AG04450 (cell line): ENCODE results near the gene ATL3. TPM values are rescaled to one million over a fixed set of nuclear protein-coding genes. Genes with fewer than 3 reads are reported as not detected.

Experiments used
- CTCF ChIA-PET: fragments of 300-600, 350-600 bp; formaldehyde crosslinking; extraction: SDS; loops from one replicate; lab custom pipeline; 2022; ENCODE audit warnings: antibody characterized with exemption, inconsistent platforms; lab: Charles Lee
- POLR2A ChIA-PET: fragments of 350-600 bp; formaldehyde crosslinking; extraction: SDS; loops from one replicate; lab custom pipeline; 2021; ENCODE audit warnings: antibody characterized with exemption, inconsistent platforms; lab: Yijun Ruan, JAX
- DNase-seq: peaks from one replicate; pipeline ENCODE4 v3.0.0-alpha.2; 2011; ENCODE audit warnings: low read depth, low spot score
- H3K27ac ChIP-seq: one replicate; pipeline ENCODE4 v1.5.1; 2012; ENCODE audit warnings: low read depth, low read length, control low read depth
- H3K27me3 ChIP-seq: one replicate; pipeline ENCODE4 v1.6.0; 2012; ENCODE audit warnings: low read length; ENCODE audit not compliant: control insufficient read depth, insufficient read depth
- H3K4me3 ChIP-seq: 2 replicates; pipeline ENCODE4 v1.5.1; 2011; ENCODE audit warnings: mild to moderate bottlenecking, low read depth, low read length, control low read depth
- H3K9me3 ChIP-seq: 2 replicates; pipeline ENCODE4 v1.5.1; 2012; ENCODE audit warnings: low read length; ENCODE audit not compliant: control insufficient read depth, insufficient read depth
- CTCF ChIP-seq: IDR thresholded peaks from 2 replicates; pipeline ENCODE4 v1.5.1; 2011; ENCODE audit warnings: low read depth, low read length, control low read depth, inconsistent platforms
- polyA plus RNA-seq: library from polyadenylated mRNA; depleted of rRNA; stranded (reverse); fragments of >200 nt; gene quantifications from 2 replicates; pipeline ENCODE4 v1.2.3, GENCODE V29; 2011

ATL3 gene
- polyA plus RNA-seq, 1 experiment = 52.3 TPM

GRCh38 chr11:63635762-63636465 is 35.3 kb downstream of the ATL3 start:
- peak; percentile 89 for TF ChIP-seq CTCF
- Histone ChIP-seq H3K9me3 (no peaks in the 10 kb centered on the region), H3K4me3 (no peak overlapping the region), H3K27me3 (no peaks in the 10 kb centered on the region), H3K27ac (no peak overlapping the region)
- ChIA-PET POLR2A (no interaction called here), CTCF (interaction anchor here (0.6 to 10.8 kb wide), 16 partner anchors 10 to 162 kb away, joined by 3 to 185 read pairs (median 4); no protein-coding TSS in a partner anchor)
- DNase-seq = peak; percentile 27

- no peak for TF ChIP-seq CTCF
- Histone ChIP-seq H3K4me3 (no peak overlapping the region), H3K27me3 (no peaks in the 10 kb centered on the region), H3K9me3 (no peaks in the 10 kb centered on the region), H3K27ac (no peak overlapping the region)
- no peak for DNase-seq
- ChIA-PET CTCF (interaction anchor here (0.6 to 4.3 kb wide), 5 partner anchors 9 to 150 kb away, joined by 3 to 37 read pairs (median 4); no protein-coding TSS in a partner anchor), POLR2A (no interaction called here)
These were observed 41.8 kb downstream of the ATL3 start for GRCh38 chr11:63629426-63629825.

GRCh38 chr11:63623513-63624140 is 47.5 kb downstream of the ATL3 start:
- CTCF ChIA-PET = interaction anchor here (0.6 to 1.7 kb wide), 2 partner anchors 12 to 37 kb away, joined by 4 to 5 read pairs; no protein-coding TSS in a partner anchor
- DNase-seq = no peak
- TF ChIP-seq CTCF = no peak
- H3K27me3 ChIP-seq = no peaks in the 10 kb centered on the region
- POLR2A ChIA-PET = no interaction called here
- H3K9me3 ChIP-seq = no peaks in the 10 kb centered on the region
- no peak overlapping the region for H3K4me3 ChIP-seq
- no peak overlapping the region for H3K27ac ChIP-seq

GRCh38 chr11:63622323-63622722 is 48.9 kb downstream of the ATL3 start:
- TF ChIP-seq CTCF = no peak
- ChIA-PET POLR2A (interaction anchor here (0.6 kb wide), 1 partner anchor 143 kb away, joined by 3 read pairs; no protein-coding TSS in a partner anchor), CTCF (interaction anchor here (0.6 to 1.3 kb wide), 3 partner anchors 13 to 143 kb away, joined by 3 to 11 read pairs (median 4); no protein-coding TSS in a partner anchor)
- no peak overlapping the region for H3K4me3 ChIP-seq
- no peaks in the 10 kb centered on the region for H3K27me3 ChIP-seq
- H3K9me3 ChIP-seq = no peaks in the 10 kb centered on the region
- H3K27ac ChIP-seq = no peak overlapping the region
- DNase-seq = no peak

GRCh38 chr11:63621071-63621470 is 50.1 kb downstream of the ATL3 start:
- ChIA-PET CTCF (interaction anchor here (0.6 to 1.0 kb wide), 2 partner anchors 142 to 714 kb away, joined by 3 read pairs; no protein-coding TSS in a partner anchor), POLR2A (no interaction called here)
- H3K27me3 ChIP-seq = no peaks in the 10 kb centered on the region
- H3K9me3 ChIP-seq = no peaks in the 10 kb centered on the region
- no peak overlapping the region for H3K4me3 ChIP-seq
- H3K27ac ChIP-seq = no peak overlapping the region
- no peak for TF ChIP-seq CTCF
- no peak for DNase-seq
